HG02973 (cell line): ENCODE data around the gene TRIO.

Experiments used
- ATAC-seq: cut with Tn5 transposase; IDR thresholded peaks from one replicate; pipeline ENCODE4 v1.9.1; 2021; ENCODE audit warnings: moderate library complexity; ENCODE audit not compliant: unreplicated experiment

Gene TRIO

DNA sequence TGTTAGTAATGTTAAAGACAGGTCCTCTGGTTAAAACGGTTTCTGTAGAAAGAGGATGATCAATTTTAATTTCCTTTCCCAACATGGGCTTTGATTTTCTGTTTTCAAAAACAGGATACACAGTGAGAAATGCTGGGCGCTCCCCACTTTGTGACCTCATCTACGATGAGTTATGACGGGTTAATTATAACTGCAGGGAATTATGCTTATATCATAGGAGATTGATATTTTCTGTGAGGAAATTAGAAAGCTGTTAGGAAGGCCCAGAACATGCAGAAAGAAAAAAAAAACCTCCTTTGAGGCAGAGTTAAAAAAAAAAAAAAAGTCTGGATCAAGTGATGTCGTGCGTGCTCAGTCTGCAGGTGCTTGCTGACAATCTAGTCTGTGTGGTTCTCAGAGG, 261.6 kb downstream of the TRIO start:
- no peak for ATAC-seq

DNA sequence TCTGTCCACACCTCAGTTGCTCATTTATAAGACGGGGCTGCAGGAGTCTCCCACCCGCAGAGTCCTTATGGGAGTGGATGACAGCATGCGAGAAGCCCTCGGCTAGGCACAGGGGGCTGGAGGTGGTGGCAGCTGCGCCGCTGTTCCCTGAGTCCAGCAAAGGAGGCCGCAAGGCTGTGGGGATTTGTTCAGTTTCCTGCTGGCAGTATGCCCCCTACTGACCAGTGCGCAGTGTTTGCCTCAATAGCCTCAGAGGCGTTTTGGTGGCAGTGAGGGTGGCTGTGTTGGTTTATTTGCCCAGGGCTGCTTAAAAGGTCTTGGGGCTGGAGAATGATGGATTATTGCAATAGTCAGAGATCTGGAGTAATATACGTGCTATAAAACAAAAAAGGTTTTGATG, 262.1 kb downstream of the TRIO start:
- ATAC-seq = no peak

DNA sequence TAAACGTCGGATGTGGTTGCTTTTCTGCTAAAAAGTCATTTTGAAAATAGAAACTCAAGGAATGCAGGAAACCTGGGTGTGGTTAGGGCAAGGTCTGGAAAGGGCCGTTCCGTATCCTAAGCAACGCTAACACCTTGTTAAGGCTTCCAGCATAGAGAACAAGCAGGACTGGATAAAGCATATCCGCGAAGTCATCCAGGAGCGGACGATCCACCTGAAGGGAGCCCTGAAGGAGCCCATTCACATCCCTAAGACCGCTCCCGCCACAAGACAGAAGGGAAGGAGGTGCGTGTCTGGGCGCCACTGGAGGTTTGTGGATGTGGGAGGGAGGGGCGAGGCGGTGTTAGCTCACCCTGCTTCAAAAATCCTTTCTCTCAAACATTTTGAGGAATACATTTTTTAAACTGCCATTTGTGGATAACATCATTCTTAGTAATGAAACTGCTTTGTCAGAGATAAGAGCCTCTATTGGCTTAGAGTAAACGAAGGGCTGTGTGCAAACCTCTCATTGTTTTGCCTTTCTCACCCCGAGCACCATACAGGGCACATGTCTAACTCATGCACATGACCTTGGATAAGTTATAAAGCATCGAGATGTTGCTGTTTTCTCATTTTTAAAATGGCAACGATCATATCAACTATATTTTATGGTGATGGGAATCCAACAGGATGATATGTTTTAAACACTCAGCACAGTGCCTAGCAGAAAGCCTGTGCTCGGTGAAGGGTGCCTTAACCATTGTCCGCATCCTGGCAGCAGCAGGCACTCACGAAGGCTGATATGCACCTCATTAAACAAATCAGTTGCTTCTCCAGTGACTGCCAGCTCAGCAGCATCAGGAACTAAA, 262.8 kb downstream of the TRIO start:
- ATAC-seq = no peak

DNA sequence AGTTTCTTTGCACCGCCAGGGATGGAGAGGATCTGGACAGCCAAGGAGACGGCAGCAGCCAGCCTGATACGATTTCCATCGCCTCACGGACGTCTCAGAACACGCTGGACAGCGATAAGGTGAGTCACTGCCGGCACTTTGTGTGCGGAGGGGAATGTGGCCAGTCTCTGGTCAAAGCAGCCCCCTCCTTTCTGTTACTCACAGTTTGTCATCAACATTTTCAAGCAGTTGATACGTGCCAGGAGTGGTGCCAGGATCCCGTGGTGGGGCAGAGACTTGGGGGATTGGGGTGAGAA, 263.4 kb downstream of the TRIO start:
- ATAC-seq = no peak

DNA sequence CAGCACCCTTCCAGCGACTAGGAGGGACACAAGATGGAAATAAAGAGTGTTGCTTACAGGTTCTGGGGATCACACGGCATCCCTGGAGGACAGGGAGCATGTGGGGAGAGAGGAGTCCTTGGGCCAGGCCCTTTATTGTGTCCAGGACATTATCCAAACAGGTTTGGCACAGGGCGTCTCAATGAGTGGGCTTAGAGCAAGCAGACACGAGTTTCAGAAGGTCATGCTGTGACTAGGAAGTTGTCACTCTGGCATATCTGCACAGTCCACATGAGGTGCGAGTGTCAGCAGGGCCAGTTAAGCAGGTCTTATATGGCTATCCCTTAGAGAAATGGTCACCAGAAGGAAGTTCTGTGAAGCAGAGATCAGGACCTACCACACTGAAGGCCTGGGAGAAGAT, 263.9 kb downstream of the TRIO start:
- no peak for ATAC-seq

DNA sequence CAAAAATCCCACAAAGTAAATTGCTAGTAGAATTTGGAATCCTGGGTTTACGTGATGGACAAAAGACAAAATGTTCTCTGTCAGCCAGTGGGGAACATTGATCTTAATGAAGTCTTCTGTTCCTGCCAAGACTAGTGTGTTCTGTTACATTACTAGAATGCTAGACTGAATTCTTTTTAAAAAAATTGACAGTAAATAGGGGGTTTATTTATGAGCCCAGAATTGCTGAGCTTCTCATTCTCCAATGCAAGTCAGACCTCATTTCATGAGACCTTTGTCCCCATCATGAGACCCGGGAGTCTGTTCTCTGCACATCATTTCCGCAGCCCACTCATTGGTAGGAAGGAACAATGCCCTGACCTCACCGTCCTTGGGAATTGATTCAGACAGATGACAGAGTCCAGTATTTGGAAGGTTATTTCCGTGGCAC, 264.6 kb downstream of the TRIO start:
- ATAC-seq = no peak

DNA sequence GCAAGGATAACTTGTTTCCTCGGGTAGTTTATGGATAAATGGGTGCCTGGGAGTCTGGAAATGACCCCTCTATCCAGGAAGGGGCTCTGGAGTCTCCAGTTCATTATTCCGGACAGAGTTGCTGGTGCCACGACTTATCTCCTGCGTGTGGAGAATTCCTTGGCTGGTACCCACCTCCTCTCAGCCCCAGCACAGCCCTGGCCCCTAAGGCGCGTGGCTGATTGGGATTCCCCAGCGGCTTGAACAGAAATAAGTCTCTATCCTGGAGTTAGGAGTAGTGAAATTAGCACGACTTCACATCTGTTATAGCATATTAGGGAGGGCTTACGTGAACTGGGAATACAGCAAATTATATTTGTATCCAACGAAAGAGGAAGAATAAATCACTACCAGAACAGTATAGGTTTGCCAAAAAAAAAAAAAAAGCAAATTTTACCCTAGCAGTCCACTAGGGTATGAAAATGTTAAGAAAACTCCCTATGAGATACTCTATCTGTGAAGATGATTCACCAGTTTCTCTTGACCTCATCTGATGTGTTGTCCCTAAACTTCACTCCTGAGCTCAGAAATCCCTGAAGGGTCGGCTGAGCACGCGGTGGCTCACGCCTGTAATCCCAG, 265.9 kb downstream of the TRIO start:
- ATAC-seq = no peak

DNA sequence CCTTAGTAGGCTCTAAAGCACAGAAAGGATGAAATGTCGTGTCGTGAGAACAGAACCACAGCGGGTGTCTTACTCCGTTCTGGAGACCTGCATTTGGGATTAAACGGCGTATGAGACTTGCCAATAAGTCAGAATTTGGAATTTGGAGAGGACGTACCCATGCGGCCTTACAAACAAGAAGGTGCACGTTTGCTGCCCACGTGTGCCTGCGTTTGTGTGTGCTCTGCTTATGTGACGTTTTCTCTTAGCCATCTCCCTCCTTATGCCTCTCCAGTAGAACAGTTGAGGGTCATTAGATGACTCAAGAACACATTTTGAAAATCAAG, 266.9 kb downstream of the TRIO start:
- no peak for ATAC-seq

DNA sequence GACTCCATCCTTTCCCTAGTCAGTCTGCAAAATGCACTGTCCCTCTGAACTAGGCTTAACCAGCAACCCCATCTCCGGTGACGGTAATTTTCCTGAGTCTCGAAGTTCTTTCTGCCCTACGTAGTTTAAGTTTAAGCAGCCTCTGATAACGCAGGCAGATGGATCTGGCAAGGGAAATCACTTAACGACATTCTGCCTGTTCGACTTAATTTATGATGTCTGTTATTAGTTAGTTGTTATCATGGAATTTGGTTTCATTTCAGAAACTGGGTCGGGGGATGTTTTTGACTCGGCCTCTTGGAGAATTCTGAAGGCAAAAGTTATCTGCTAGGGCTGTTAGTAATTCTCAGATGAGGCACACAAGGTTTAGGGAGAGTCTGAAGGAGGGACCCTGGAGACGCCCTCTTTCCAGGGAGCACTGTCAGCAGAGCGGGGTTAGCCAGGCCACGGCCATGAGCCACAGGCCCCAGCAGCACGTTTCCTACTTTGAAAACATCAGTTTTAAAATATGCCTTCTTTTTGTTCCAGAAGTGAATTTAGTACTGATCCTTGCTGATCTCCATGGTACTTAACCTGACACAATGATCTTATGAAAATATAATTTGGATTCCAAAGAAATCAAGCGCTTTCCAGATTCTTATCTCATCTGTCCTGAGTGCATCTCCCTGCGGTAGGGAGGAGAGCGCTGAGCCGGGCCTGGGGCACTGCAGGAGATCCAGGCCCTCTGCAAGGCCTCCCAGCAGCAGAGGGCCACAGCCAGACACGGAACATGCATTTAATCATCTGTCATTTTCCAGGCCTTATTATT, 267.5 kb downstream of the TRIO start:
- ATAC-seq = no peak

DNA sequence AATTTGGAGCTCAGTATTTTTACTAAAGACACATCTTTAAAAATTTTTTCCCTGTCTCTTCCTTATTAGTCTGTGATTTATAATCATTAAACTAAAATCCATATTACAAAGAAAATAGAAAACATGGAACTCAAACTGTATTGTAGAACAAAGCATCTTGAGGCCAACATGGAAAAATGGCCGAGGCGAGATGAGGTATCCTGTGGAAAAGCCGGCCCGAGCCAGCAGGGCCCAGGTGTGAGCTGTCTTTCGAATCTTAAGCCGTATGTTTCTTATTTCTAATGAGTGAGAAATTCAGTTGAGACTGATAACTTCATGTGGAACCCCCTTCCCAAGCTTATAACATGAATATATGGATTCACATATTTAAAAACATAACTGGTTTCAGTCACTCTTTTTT, 268.1 kb downstream of the TRIO start:
- ATAC-seq = no peak

DNA sequence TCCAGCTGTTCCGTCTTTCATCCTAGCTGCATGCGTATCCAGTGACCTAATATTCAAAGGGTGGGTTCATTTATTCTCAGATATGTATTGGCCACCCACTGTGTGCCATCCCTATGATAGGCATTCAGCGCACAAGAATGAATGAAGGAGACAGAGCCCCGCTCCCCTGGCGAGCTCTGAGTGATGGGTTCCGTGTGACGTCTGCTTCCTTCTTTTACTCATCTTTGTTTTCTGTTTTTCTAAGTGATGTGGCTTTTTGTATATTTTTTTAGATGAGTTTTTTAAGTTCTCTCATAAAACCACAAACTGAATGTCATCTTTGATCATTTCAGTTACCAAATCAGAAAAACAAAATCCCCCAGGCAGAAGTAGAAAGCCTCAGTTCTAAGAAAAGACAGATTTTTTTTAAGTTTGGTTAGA, 270.2 kb downstream of the TRIO start:
- ATAC-seq = no peak

DNA sequence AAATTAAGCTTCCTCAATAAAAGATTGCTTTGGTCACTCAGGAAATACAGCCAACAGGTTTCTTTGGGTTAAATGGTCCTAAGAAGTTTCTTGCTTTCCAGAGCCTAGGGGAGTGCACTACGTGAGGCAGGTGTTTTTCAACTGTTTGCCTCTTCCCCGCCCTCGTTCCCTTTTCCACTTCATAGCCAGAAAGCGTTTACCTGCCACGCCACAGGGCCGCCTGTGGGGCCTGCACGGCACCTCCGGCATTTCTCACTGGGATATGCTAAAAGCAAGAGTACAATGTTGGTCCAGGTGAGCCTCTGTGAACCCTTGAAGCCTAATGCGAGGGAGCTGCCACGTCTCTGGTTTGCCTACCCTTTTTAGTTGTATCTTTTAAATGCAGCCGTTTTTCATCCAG, 270.9 kb downstream of the TRIO start:
- no peak for ATAC-seq

DNA sequence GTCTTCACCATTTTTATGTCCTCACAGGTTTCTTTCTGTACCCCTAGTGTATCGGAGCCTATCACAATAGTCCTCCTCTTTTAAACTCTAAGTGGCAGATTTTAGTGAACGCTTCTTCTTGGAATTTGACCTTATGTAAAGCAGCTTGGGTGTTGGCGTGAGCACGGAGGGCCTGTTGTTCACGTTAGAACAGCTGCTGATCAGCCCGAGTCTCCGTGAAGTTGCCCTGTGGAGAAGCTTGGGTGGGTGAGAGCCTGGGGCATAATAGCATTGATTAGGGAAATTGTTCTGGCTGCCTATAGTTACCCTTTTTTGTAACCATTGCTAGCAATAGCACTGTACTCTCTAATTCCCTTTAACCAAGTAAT, 271.5 kb downstream of the TRIO start:
- no peak for ATAC-seq

DNA sequence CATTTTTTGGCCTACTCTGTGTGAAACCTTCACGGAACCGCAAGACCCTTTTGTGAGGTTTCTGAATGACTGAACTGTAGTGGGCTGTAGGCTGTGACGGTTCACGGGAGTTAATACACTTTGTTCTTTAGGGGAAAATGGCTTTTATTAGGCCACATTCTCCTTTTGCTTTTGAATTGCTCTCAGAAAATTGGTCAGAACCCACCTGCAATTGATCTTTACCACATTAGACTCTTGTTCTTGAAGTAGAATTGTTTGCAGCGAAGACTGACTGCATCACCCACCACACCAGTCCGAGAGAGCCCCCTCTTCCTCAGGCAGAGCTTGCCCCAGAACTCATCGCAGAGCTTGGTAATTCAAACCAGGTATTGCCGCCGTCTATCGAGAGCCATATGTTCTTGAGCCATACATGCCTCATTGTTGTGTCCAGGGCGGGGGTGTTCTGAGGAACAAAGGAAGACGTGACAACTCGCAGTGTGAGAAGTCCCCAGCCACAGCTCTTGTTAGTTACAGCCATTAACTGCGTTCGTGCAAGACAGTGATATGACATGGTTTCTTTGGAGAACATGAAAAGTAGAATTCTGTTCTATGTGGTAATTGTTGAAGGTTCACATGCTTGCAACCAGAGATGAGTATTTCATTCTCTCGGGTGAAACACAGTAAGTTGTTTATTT, 272.0 kb downstream of the TRIO start:
- no peak for ATAC-seq

DNA sequence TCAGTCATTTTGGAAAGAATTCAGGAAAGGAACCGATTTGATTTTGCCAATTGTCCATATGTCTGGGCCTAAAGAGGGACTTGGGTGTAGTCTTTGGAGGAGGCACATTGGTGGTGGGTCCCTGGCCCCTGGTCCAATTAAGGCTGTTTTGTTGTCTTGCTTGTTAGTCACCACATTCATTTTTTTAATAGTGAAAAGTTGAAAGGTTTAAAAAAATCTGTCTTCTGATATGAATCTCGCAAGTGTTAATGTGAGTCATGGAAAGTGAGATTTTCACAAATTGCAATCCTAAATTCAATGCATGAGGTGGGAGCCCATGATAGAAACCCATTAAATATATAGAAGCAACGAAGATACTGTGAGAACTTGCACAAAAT, 272.5 kb downstream of the TRIO start:
- ATAC-seq = no peak

DNA sequence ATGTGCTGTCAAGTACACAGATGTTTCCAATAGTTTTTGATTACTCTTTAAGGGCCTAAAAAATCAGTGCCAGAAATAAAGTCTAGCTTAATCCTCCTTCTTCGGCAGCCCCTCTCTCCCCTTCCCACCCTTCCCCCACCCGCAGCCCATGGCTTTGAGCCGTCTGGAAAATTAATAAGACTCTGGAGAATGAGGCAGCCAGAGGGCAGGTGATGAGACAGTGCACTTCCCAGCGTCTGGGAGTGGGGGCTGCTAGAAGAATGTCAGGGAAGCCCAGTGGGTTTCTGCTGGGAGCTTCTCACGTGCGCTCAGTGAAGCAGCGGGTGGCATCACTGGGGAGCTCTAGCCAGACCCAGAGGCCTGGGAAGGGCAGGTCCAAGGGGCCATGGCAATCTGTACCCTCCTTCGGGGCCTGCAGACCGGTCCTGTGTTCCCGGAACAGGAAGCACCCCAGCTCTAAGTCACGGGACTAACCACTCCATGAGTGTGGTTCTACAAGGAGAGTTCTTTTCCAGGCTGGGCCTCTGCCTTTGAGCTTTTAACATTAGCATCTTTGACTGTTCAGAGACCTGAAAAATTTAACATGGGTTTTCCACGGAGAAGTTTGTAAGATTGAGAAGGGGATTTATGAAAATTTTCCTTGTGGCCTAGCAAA, 273.6 kb downstream of the TRIO start:
- ATAC-seq = no peak

DNA sequence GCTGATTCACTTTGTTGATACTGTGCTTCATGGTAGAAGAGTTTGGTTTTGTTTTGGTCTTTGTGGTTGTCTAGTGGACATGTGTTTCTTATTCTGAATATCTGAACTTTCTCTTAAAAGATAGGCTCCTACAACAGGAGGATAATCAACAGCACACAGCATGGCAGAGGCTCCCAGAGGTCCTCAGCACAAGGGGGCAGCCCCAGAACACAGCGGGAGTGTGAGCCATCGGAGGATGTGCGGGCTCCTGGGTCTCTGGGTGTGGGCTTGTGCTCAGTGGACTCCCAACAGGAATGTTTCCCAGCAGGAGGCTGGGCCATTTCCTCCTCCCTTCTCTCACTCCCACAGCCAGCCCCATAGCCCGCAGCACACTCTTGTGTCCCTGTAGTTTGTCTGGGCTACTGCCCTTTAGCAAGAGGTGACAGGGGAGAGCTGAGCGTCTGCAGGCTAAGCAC, 274.2 kb downstream of the TRIO start:
- no peak for ATAC-seq

DNA sequence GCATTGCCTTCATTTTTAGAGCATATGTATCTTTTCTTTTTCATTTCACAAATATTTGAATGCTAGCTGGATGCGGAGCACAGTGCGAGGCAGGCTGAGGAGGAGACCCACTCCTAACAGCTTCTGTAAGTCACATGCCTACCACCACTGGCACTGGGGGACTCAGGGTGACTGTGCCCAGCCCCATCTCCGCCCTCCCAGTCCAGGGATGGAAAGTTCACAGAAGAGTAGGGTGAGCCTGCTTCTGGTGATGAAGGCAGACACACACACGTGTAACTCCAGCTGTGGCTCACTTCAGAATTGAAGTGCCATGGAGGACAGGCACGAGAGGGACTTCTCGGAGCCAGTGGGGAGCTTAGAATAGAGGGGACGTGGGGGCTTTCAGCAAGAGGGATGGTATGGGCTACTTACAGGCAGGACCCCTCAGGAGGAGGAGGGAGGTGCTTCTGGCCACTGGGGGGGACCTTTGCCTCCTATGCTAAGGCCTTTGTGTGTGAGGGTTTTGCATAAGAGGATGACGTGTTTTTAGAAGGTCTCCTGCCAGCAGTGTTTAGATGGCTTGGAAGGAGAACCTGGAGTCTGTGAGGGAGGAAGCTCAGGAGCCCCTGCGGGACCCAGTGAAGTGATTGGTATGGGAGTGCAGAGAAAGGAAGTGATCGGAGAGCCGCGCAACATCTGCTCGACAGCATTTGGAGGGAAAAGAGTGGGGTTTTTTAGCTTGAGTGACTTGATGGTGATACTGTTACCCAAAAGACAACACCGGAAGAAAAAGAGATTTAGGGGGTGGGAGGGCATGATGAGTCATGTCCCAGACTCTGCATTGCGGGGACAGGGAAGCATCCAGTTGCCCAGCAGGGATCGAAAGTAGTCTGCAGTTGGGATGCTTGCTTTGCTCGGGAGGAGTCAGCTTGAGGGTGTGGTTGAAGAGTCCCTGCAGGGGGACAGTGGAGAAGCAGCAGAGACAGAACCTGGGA, 274.9 kb downstream of the TRIO start:
- ATAC-seq = no peak

DNA sequence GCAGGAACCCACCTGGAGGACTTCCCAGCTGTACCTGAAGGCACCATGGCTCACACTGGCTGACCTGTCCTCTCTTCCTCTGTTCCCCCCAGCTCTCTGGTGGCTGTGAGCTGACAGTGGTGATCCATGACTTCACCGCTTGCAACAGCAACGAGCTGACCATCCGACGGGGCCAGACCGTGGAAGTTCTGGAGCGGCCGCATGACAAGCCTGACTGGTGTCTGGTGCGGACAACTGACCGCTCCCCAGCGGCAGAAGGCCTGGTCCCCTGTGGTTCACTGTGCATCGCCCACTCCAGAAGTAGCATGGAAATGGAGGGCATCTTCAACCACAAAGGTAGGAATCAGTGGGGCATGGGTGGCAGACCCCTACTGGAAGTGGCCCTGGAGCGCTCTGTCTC, 276.5 kb downstream of the TRIO start:
- ATAC-seq = no peak
